Endodermal cell (in vitro differentiated cells): ENCODE data around the gene AFF1. TPM values are rescaled to one million over a fixed set of nuclear protein-coding genes. Genes with fewer than 3 reads are reported as not detected.

Experiments used
- DNase-seq: peaks from one replicate; pipeline ENCODE4 v3.0.0-alpha.2; 2017
- H3K27ac ChIP-seq: 2 replicates; pipeline ENCODE4 v1.5.1; 2013; ENCODE audit warnings: mild to moderate bottlenecking, low read depth, low read length, moderate library complexity
- H3K27me3 ChIP-seq: 2 replicates; pipeline ENCODE4 v1.6.1; 2013; ENCODE audit warnings: mild to moderate bottlenecking, low read length, moderate library complexity; ENCODE audit not compliant: insufficient read depth, control insufficient read depth, poor library complexity, severe bottlenecking
- H3K36me3 ChIP-seq: 2 replicates; pipeline ENCODE4 v1.7.0; 2013; ENCODE audit warnings: mild to moderate bottlenecking, low read length, moderate library complexity; ENCODE audit not compliant: control insufficient read depth, insufficient read depth
- H3K4me1 ChIP-seq: one replicate; pipeline ENCODE4 v1.7.0; 2013; ENCODE audit warnings: low read length; ENCODE audit not compliant: control insufficient read depth, insufficient read depth
- H3K4me3 ChIP-seq: 2 replicates; pipeline ENCODE4 v1.5.1; 2013; ENCODE audit warnings: mild to moderate bottlenecking, low read length, moderate library complexity
- H3K9ac ChIP-seq: 2 replicates; pipeline ENCODE4 v1.6.1; 2013; ENCODE audit warnings: mild to moderate bottlenecking, low read length, moderate library complexity; ENCODE audit not compliant: poor library complexity, severe bottlenecking; ENCODE audit errors: extremely low read depth
- H3K9me3 ChIP-seq: 2 replicates; pipeline ENCODE4 v1.6.1; 2013; ENCODE audit warnings: mild to moderate bottlenecking, low read length, moderate library complexity; ENCODE audit not compliant: control insufficient read depth
- H3K27ac Mint-ChIP-seq: 2 replicates; pipeline ENCODE4 v1.8.0; 2020; ENCODE audit warnings: mixed read lengths
- H3K27me3 Mint-ChIP-seq: 2 replicates; pipeline ENCODE4 v1.8.0; 2021; ENCODE audit warnings: mild to moderate bottlenecking, mixed read lengths; ENCODE audit not compliant: insufficient read depth
- H3K36me3 Mint-ChIP-seq: 2 replicates; pipeline ENCODE4 v1.8.0; 2020; ENCODE audit warnings: low read depth, mixed read lengths
- H3K4me1 Mint-ChIP-seq: 2 replicates; pipeline ENCODE4 v1.8.0; 2020; ENCODE audit warnings: mixed read lengths
- H3K4me3 Mint-ChIP-seq: 2 replicates; pipeline ENCODE4 v1.8.0; 2020; ENCODE audit warnings: mild to moderate bottlenecking, moderate library complexity, mixed read lengths
- H3K9me3 Mint-ChIP-seq: 2 replicates; pipeline ENCODE4 v1.8.0; 2020; ENCODE audit warnings: mild to moderate bottlenecking, mixed read lengths
- WGBS, 2 experiments: methylation state at CpG; one replicate each; pipeline versions ENCODE4 v1.1.5 to v1.1.7; 2013; ENCODE audit warnings: missing lambda C conversion rate in 2 of 2, mixed read lengths in 1 of 2; ENCODE audit not compliant: insufficient coverage in 1 of 2, insufficient read length in 1 of 2; 5-methylcytosine and 5-hydroxymethylcytosine counted together
- total RNA-seq, 2 donors: library from RNA; stranded (reverse); fragmentation: NEBNext Ultra II Directional in 1 of 2; extraction: Animal tissue kit (Norgen Biotek cat#: 25700) in 1 of 2; gene quantifications; 2 replicates in 1 of 2; 3 replicates in 1 of 2; pipeline ENCODE4 v1.2.1, GENCODE V29; 2021
- TF ChIP-seq, protein P1 (sequence below): fragments of 200-600 bp; sonication (generic); conservative IDR thresholded peaks from 2 replicates; pipeline ENCODE4 v1.5.0; 2021; ENCODE audit warnings: antibody characterized with exemption, mild to moderate bottlenecking

The AFF1 gene
- total RNA-seq, 2 donors from 2014 or later = 134 to 171 TPM

DNA sequence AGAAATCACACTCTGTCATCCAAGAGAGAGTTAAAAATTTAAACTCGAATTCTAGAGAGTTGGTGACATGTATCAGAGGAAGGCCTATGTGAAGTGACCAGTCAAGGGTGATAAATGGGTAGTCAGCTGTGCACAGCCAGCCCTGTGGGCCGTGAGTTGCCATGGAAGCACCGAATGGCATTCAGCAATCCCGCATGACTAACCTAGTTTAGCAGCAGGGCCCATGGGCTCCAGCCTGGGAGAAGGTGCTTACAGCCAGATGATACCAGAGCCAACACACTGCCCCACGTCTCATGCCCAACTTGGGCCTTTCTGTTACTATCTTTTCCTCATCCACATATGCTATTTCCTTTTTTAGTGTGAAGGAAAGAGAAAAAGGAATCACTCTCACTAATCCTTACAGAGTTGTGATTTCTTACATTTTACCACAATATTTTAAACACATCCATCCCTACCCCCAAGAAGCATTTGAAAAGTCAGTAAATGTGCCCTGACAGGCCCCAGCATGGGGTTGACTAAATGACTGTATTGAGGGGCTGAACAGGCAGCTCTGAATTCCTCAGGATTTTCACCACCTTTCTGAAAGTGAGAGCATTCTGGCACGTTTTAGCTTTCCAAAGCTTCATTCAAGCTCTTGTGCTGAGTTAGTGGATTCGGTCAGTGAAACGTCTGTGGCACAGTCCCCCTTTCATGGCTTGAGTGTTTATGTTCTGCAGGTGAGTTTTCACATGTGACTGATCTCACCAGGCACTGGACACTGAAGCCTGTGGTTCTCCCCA is 104.2 kb downstream of the AFF1 start:
- Mint-ChIP-seq H3K27me3 (no peaks in the 10 kb centered on the region), H3K27ac (peak overlapping the region; percentile 86), H3K4me3 (no peak overlapping the region), H3K4me1 (peaks cover 55% of the 10 kb centered on the region), H3K36me3 (peaks cover 8% of the 10 kb centered on the region), H3K9me3 (no peaks in the 10 kb centered on the region)
- WGBS, 2 experiments = 17 to 43% methylated on average over 2 to 8 of the region's 8 CpGs
- H3K27me3 ChIP-seq = no peaks in the 10 kb centered on the region
- H3K9me3 ChIP-seq = no peaks in the 10 kb centered on the region
- DNase-seq = peak; percentile 86
- H3K27ac ChIP-seq = peak overlapping the region; percentile 98
- no peaks in the 10 kb centered on the region for H3K36me3 ChIP-seq
- TF ChIP-seq, protein P1, sequence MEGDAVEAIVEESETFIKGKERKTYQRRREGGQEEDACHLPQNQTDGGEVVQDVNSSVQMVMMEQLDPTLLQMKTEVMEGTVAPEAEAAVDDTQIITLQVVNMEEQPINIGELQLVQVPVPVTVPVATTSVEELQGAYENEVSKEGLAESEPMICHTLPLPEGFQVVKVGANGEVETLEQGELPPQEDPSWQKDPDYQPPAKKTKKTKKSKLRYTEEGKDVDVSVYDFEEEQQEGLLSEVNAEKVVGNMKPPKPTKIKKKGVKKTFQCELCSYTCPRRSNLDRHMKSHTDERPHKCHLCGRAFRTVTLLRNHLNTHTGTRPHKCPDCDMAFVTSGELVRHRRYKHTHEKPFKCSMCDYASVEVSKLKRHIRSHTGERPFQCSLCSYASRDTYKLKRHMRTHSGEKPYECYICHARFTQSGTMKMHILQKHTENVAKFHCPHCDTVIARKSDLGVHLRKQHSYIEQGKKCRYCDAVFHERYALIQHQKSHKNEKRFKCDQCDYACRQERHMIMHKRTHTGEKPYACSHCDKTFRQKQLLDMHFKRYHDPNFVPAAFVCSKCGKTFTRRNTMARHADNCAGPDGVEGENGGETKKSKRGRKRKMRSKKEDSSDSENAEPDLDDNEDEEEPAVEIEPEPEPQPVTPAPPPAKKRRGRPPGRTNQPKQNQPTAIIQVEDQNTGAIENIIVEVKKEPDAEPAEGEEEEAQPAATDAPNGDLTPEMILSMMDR = no peak
- H3K4me1 ChIP-seq = peaks cover 39% of the 10 kb centered on the region
- peak overlapping the region; percentile 12 for H3K9ac ChIP-seq
- H3K4me3 ChIP-seq = peak overlapping the region; percentile 32

DNA sequence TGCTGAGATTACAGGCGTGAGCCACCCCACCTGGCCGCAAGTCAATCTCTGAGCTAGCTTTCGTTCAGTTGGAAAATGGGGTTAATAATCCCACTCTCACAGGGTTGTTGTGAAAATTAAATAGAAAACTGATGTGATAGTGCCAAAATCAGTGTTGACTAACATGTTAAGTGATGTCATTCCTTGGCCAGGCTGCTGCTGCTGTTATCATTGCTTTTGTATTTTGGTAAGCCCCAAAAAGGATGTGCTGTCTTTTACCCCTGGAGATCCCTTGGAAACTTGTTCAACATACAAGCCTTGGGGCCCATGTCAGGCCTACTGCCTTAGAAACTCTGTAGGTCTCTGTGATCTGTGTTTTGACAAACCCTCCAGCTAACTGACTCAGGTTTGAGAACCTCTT is 106.3 kb downstream of the AFF1 start:
- Mint-ChIP-seq H3K36me3 (peaks cover 11% of the 10 kb centered on the region), H3K9me3 (no peaks in the 10 kb centered on the region), H3K27ac (peak overlapping the region; percentile 81), H3K4me1 (peaks cover 38% of the 10 kb centered on the region), H3K4me3 (no peak overlapping the region), H3K27me3 (no peaks in the 10 kb centered on the region)
- DNase-seq = no peak
- 85 to 100% methylated on average over 3 of the region's 3 CpGs for WGBS, 2 experiments
- H3K27me3 ChIP-seq = no peaks in the 10 kb centered on the region
- H3K4me3 ChIP-seq = no peak overlapping the region
- no peaks in the 10 kb centered on the region for H3K9me3 ChIP-seq
- peaks cover 23% of the 10 kb centered on the region for H3K4me1 ChIP-seq
- no peak overlapping the region for H3K9ac ChIP-seq
- no peak overlapping the region for H3K27ac ChIP-seq
- peaks cover 9% of the 10 kb centered on the region for H3K36me3 ChIP-seq
- TF ChIP-seq, protein P1 = no peak

DNA sequence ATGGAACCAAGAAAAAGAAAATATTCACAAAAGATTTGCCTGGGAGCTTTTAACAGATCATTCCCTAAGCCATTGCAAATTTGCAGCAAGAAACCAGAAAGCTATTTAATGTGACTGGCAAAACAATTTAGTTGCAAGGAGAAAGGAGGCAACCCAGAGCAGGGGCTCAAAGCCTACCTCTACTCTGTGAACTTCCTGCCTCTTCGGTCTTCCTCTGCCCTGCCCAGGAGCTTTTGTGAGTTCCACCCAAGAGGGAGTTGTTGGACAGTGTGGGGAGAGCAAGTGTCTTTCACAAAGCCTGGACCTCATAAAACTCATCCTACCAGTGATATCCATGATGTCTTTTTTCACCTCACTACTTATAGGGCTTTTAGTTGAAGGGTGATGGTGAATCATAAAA is 107.4 kb downstream of the AFF1 start:
- Histone ChIP-seq H3K4me1 (peaks cover 17% of the 10 kb centered on the region), H3K27ac (no peak overlapping the region), H3K9ac (no peak overlapping the region), H3K4me3 (no peak overlapping the region), H3K9me3 (no peaks in the 10 kb centered on the region), H3K36me3 (peaks cover 20% of the 10 kb centered on the region), H3K27me3 (no peaks in the 10 kb centered on the region)
- Mint-ChIP-seq H3K27me3 (no peaks in the 10 kb centered on the region), H3K36me3 (peaks cover 21% of the 10 kb centered on the region), H3K27ac (peak overlapping the region; percentile 17), H3K9me3 (no peaks in the 10 kb centered on the region), H3K4me3 (no peak overlapping the region), H3K4me1 (peaks cover 33% of the 10 kb centered on the region)
- TF ChIP-seq, protein P1 = no peak
- 82 to 86% methylated on average over 1 of the region's 1 CpG for whole genome bisulfite sequencing, 2 experiments
- DNase-seq = no peak
